Nephron progenitor cell (in vitro differentiated cells): Measurements from ENCODE around the gene NRP1.
"Not testable (repeated sequence)": the region's sequence is repeated elsewhere in the genome, so short reads cannot be mapped to it uniquely, and the experiment has no call there.

ENCODE experiments used
- DNase-seq: peaks from one replicate; pipeline ENCODE4 v3.0.0; 2021
- H3K27ac Mint-ChIP-seq: 2 replicates; pipeline ENCODE4 v1.8.0; 2021; ENCODE audit warnings: mild to moderate bottlenecking, moderate library complexity, mixed read lengths
- H3K27me3 Mint-ChIP-seq: 2 replicates; pipeline ENCODE4 v1.8.0; 2021; ENCODE audit warnings: mild to moderate bottlenecking, low read depth, mixed read lengths; ENCODE audit not compliant: poor library complexity
- H3K36me3 Mint-ChIP-seq: 2 replicates; pipeline ENCODE4 v1.8.0; 2021; ENCODE audit warnings: low read depth, mixed read lengths
- H3K4me1 Mint-ChIP-seq: 2 replicates; pipeline ENCODE4 v1.8.0; 2021; ENCODE audit warnings: mixed read lengths
- H3K4me3 Mint-ChIP-seq: 2 replicates; pipeline ENCODE4 v1.8.0; 2021; ENCODE audit warnings: mild to moderate bottlenecking, moderate library complexity, mixed read lengths
- H3K9me3 Mint-ChIP-seq: 2 replicates; pipeline ENCODE4 v1.8.0; 2021; ENCODE audit warnings: mild to moderate bottlenecking, moderate library complexity, mixed read lengths
- TF ChIP-seq, protein P1 (sequence below): fragments of 200-600 bp; sonication (generic); IDR thresholded peaks from 2 replicates; pipeline ENCODE4 v1.5.0; 2021; ENCODE audit warnings: antibody characterized with exemption

NRP1 gene

GRCh38 chr10:33141251-33141650 is 193.2 kb downstream of the NRP1 start:
- no peak for DNase-seq
- H3K27ac Mint-ChIP-seq: no peak overlapping the region
- peaks cover 25% of the 10 kb centered on the region for H3K4me1 Mint-ChIP-seq
- peaks cover 4% of the 10 kb centered on the region for H3K9me3 Mint-ChIP-seq
- TF ChIP-seq, protein P1, sequence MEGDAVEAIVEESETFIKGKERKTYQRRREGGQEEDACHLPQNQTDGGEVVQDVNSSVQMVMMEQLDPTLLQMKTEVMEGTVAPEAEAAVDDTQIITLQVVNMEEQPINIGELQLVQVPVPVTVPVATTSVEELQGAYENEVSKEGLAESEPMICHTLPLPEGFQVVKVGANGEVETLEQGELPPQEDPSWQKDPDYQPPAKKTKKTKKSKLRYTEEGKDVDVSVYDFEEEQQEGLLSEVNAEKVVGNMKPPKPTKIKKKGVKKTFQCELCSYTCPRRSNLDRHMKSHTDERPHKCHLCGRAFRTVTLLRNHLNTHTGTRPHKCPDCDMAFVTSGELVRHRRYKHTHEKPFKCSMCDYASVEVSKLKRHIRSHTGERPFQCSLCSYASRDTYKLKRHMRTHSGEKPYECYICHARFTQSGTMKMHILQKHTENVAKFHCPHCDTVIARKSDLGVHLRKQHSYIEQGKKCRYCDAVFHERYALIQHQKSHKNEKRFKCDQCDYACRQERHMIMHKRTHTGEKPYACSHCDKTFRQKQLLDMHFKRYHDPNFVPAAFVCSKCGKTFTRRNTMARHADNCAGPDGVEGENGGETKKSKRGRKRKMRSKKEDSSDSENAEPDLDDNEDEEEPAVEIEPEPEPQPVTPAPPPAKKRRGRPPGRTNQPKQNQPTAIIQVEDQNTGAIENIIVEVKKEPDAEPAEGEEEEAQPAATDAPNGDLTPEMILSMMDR: no peak
- H3K27me3 Mint-ChIP-seq: peaks cover 4% of the 10 kb centered on the region
- no peaks in the 10 kb centered on the region for H3K36me3 Mint-ChIP-seq
- H3K4me3 Mint-ChIP-seq: no peak overlapping the region

DNA sequence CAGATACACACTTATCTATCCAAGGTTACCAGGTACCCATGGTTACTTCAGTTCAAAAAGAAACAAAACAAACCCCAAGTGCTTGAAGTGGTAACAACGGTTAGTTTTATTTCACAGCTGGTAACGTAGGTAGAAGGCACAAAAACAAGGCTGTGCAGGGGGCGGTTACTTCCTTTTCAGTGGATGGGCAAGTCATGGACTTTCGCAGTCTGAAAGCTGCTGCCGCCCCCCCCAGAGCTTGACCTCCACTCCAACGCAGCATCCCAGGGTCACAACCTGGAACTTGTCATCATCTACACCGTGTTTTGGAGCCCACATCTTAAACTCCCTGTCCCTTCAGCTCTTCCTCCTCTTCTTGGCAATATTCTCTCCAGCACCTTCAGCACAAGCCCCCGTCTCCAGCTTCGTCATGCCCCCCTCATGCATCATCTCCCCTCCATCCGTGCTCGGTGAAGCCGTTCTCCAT is 195.3 kb downstream of the NRP1 start:
- Mint-ChIP-seq H3K4me1 (peaks cover 25% of the 10 kb centered on the region), H3K27me3 (peaks cover 4% of the 10 kb centered on the region), H3K27ac (peak overlapping the region; percentile 58), H3K9me3 (peaks cover 4% of the 10 kb centered on the region), H3K36me3 (no peaks in the 10 kb centered on the region), H3K4me3 (no peak overlapping the region)
- no peak for DNase-seq
- TF ChIP-seq, protein P1: no peak

- H3K27ac Mint-ChIP-seq, DNase-seq, H3K4me3 Mint-ChIP-seq, H3K36me3 Mint-ChIP-seq, H3K9me3 Mint-ChIP-seq, H3K27me3 Mint-ChIP-seq: not testable (repeated sequence)
- H3K4me1 Mint-ChIP-seq: peaks cover 29% of the 10 kb centered on the region
Observed at GRCh38 chr10:33138686-33139085, 195.8 kb downstream of the NRP1 start.

DNA sequence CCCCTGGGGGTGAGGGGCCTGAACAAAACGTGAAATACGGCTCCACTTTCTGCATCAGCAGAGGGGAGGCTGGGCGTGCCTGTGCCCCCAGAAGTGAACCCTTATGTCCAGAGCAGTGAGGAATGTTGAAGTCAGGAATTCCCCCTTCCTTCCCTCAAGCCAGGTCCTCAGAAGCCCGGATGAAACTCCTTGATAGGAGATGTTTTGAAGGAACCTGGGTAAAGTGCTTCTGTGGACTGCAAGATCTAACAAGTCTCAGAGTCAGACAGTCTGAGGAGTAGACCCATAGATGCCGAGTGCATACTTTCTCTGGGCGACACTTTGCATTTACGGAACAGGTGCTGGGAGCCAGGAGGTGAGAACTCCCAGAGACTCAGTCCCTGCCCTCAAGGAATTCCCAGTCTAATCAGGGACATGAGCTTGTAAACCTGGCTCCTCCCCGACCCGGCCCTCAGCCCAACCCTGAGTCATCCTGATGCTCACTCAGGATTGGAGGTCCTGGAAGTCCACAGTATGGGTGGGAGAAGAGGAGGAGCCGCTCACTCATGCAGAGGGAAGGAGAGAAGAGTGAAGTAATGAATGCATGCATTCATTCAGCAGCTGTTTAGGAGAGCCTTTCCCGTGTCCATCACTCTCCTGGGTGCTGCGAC is 197.0 kb downstream of the NRP1 start:
- H3K9me3 Mint-ChIP-seq: peaks cover 4% of the 10 kb centered on the region
- H3K4me3 Mint-ChIP-seq: no peak overlapping the region
- H3K27me3 Mint-ChIP-seq: no peaks in the 10 kb centered on the region
- no peak for DNase-seq
- H3K36me3 Mint-ChIP-seq: no peaks in the 10 kb centered on the region
- TF ChIP-seq, protein P1: no peak
- H3K4me1 Mint-ChIP-seq: peaks cover 38% of the 10 kb centered on the region
- no peak overlapping the region for H3K27ac Mint-ChIP-seq

DNA sequence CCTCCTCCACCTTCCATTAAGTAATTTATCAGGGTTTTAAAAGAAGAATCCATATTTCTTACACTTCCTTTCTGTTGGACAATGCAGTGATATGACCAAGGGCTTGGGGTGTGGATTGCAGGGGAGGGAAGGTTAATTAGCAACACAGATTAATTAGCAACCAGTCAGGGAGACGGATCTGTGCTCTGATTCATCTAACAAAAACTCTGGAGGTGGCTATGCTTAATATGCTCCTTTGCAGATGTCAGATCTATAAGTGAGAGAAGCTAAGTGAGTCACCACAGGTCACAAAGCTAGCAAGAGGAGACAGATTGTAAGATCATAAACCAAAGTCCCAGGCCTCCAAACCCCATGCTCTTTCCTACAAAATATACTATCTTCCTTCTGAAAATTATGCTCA is 197.7 kb downstream of the NRP1 start:
- Mint-ChIP-seq H3K36me3 (no peaks in the 10 kb centered on the region), H3K9me3 (peaks cover 4% of the 10 kb centered on the region), H3K4me3 (no peak overlapping the region), H3K27me3 (peaks cover 3% of the 10 kb centered on the region), H3K27ac (no peak overlapping the region), H3K4me1 (peaks cover 45% of the 10 kb centered on the region)
- DNase-seq: no peak
- TF ChIP-seq, protein P1: no peak

GRCh38 chr10:33136271-33136670 is 198.2 kb downstream of the NRP1 start:
- TF ChIP-seq, protein P1: no peak
- Mint-ChIP-seq H3K4me3 (no peak overlapping the region), H3K4me1 (peaks cover 45% of the 10 kb centered on the region), H3K27me3 (peaks cover 5% of the 10 kb centered on the region), H3K27ac (no peak overlapping the region), H3K36me3 (no peaks in the 10 kb centered on the region), H3K9me3 (peaks cover 4% of the 10 kb centered on the region)
- DNase-seq: no peak
